Naive thymus-derived CD4-positive, alpha-beta T cell (primary cell): ENCODE measurements around the gene ERCC8. TPM values are rescaled to one million over a fixed set of nuclear protein-coding genes. Genes with fewer than 3 reads are reported as not detected.

Source experiments
- ATAC-seq: fragments of 150-1000 bp; cut with Tn5 transposase; 2 replicates; pipeline ENCODE4 v1.10.0; 2021; ENCODE audit warnings: mild to moderate bottlenecking, moderate library complexity
- CTCF ChIA-PET: fragments of 350-600 bp; sonication (Branson Sonifier 250); formaldehyde crosslinking; loops from one replicate; lab custom pipeline; 2021; ENCODE audit warnings: antibody characterized with exemption; lab: Charles Lee
- POLR2A ChIA-PET: fragments of 350-600 bp; sonication (Branson Sonifier 250); formaldehyde crosslinking; loops from one replicate; lab custom pipeline; 2021; ENCODE audit warnings: antibody characterized with exemption, inconsistent platforms; lab: Charles Lee
- DNase-seq, 9 donors: peaks; one replicate each; pipeline versions ENCODE4 v3.0.0 to v3.0.0-alpha.2; 2020 to 2022; ENCODE audit warnings: mixed read lengths in 1 of 9
- H3K27ac ChIP-seq: one replicate; pipeline ENCODE4 v1.7.0; 2013; ENCODE audit warnings: mild to moderate bottlenecking, low read depth, low read length, moderate library complexity
- H3K27me3 ChIP-seq, 2 donors: one replicate each; pipeline ENCODE4 v1.7.0; 2013; ENCODE audit warnings: low read length in 2 of 2, mild to moderate bottlenecking in 2 of 2, moderate library complexity in 2 of 2; ENCODE audit not compliant: control insufficient read depth in 2 of 2, insufficient read depth in 2 of 2
- H3K36me3 ChIP-seq, 3 experiments: 1 replicate in 2 of 3; 2 replicates in 1 of 3; pipeline ENCODE4 v1.7.0; 2013; ENCODE audit warnings: low read length in 3 of 3, mild to moderate bottlenecking in 3 of 3, moderate library complexity in 1 of 3; ENCODE audit not compliant: insufficient read depth in 3 of 3, control insufficient read depth in 2 of 3
- H3K4me1 ChIP-seq, 2 donors: one replicate each; pipeline ENCODE4 v1.7.0; 2013; ENCODE audit warnings: low read length in 2 of 2, mild to moderate bottlenecking in 2 of 2, moderate library complexity in 1 of 2; ENCODE audit not compliant: control insufficient read depth in 2 of 2, insufficient read depth in 2 of 2
- H3K4me3 ChIP-seq: 2 replicates; pipeline ENCODE4 v1.7.0; 2013; ENCODE audit warnings: mild to moderate bottlenecking, low read length
- H3K9me3 ChIP-seq, 3 experiments: 1 replicate in 2 of 3; 2 replicates in 1 of 3; pipeline ENCODE4 v1.7.0; 2013; ENCODE audit warnings: low read length in 3 of 3; ENCODE audit not compliant: control insufficient read depth in 2 of 3
- H3K27ac Mint-ChIP-seq, 9 donors: one replicate each; pipeline ENCODE4 v1.8.0; 2020 to 2022; ENCODE audit warnings: mixed read lengths in 9 of 9, mild to moderate bottlenecking in 8 of 9, moderate library complexity in 5 of 9, inconsistent platforms in 2 of 9
- H3K27me3 Mint-ChIP-seq, 5 donors: one replicate each; pipeline ENCODE4 v1.8.0; 2021 to 2022; ENCODE audit warnings: mixed read lengths in 5 of 5, mild to moderate bottlenecking in 1 of 5
- H3K36me3 Mint-ChIP-seq, 5 donors: one replicate each; pipeline ENCODE4 v1.8.0; 2020 to 2022; ENCODE audit warnings: mixed read lengths in 5 of 5, mild to moderate bottlenecking in 3 of 5, inconsistent platforms in 1 of 5
- H3K4me1 Mint-ChIP-seq, 7 donors: one replicate each; pipeline ENCODE4 v1.8.0; 2020 to 2022; ENCODE audit warnings: mixed read lengths in 7 of 7, mild to moderate bottlenecking in 3 of 7, inconsistent platforms in 1 of 7
- H3K4me3 Mint-ChIP-seq, 10 donors: one replicate each; pipeline ENCODE4 v1.8.0; 2020 to 2022; ENCODE audit warnings: mild to moderate bottlenecking in 10 of 10, mixed read lengths in 10 of 10, moderate library complexity in 6 of 10, inconsistent platforms in 2 of 10
- H3K9me3 Mint-ChIP-seq, 11 donors: one replicate each; pipeline ENCODE4 v1.8.0; 2020 to 2022; ENCODE audit warnings: mixed read lengths in 11 of 11, mild to moderate bottlenecking in 4 of 11, inconsistent platforms in 1 of 11, moderate library complexity in 1 of 11
- intact Hi-C, 2 donors: fragments of 100-400 bp; cut with micrococcal nuclease; formaldehyde crosslinking; loops; one replicate each; pipeline ENCODE4 v1.15.1; 2023
- polyA plus RNA-seq, 2 donors: library from polyadenylated mRNA; unstranded; fragments of 300-500 nt; fragmentation: Illumina TruSeq; gene quantifications; one replicate each; pipeline ENCODE4 v1.2.3, GENCODE V29; 2021
- total RNA-seq, 6 experiments: library from RNA in 5 of 6; stranded (reverse) in 5 of 6; gene quantifications; 1 replicate in 5 of 6; 2 replicates in 1 of 6; pipeline ENCODE4 v1.2.3 and lab custom pipeline; 2021 to 2026

The ERCC8 gene
- total and polyA plus RNA-seq, 7 experiments from 2014 or later = 4.9 to 19.6 (median 8.8) TPM

GRCh38 chr5:60943624-60944023, 1.2 kb downstream of the ERCC8 start:
- Histone ChIP-seq H3K4me1 (peaks cover 0 to 6% of the 10 kb centered on the region in 2 donors), H3K27me3 (no peaks in the 10 kb centered on the region), H3K27ac (no peak overlapping the region), H3K36me3 (peaks cover 0 to 6% (median 0%) of the 10 kb centered on the region in 3 experiments), H3K9me3 (no peaks in the 10 kb centered on the region), H3K4me3 (no peak overlapping the region)
- POLR2A ChIA-PET = no interaction called here
- Mint-ChIP-seq H3K27ac (peak overlapping the region in 3 of 9 donors; percentile 3 to 47 (median 43)), H3K9me3 (no peaks in the 10 kb centered on the region), H3K4me1 (peaks cover 11 to 31% (median 17%) of the 10 kb centered on the region in 7 donors), H3K4me3 (no peak overlapping the region), H3K36me3 (peaks cover 0 to 10% (median 0%) of the 10 kb centered on the region in 5 donors), H3K27me3 (no peaks in the 10 kb centered on the region)
- CTCF ChIA-PET = no interaction called here
- DNase-seq (no peak), ATAC-seq (no peak)
- intact Hi-C loops = loop anchor here (2.0 to 10.0 kb wide), 5 partner anchors 17 to 1461 kb away; partner anchors contain the start of genes DIMT1 (in 1 of the 2) and SMIM15 (in 1 of the 2)

GRCh38 chr5:60929024-60929423, 15.8 kb downstream of the ERCC8 start:
- peaks cover 0 to 6% (median 0%) of the 10 kb centered on the region in 3 experiments for H3K36me3 ChIP-seq
- ChIA-PET POLR2A (no interaction called here), CTCF (interaction anchor here (0.6 kb wide), 1 partner anchor 30 kb away, joined by 3 read pairs; no protein-coding TSS in a partner anchor)
- no peak overlapping the region for H3K27ac Mint-ChIP-seq
- ATAC-seq = no peak
- H3K4me3 Mint-ChIP-seq = no peak overlapping the region
- no peaks in the 10 kb centered on the region for H3K4me1 ChIP-seq
- H3K9me3 ChIP-seq = no peaks in the 10 kb centered on the region
- H3K4me1 Mint-ChIP-seq = peaks cover 0 to 3% (median 0%) of the 10 kb centered on the region in 7 donors
- H3K27ac ChIP-seq = no peak overlapping the region
- no peak overlapping the region for H3K4me3 ChIP-seq
- intact Hi-C loops = no loop called here
- no peak for DNase-seq
- no peaks in the 10 kb centered on the region for H3K27me3 Mint-ChIP-seq
- H3K27me3 ChIP-seq = no peaks in the 10 kb centered on the region
- H3K36me3 Mint-ChIP-seq = peaks cover 5 to 23% (median 12%) of the 10 kb centered on the region in 5 donors
- H3K9me3 Mint-ChIP-seq = peaks cover 0 to 4% (median 0%) of the 10 kb centered on the region in 11 donors

- Mint-ChIP-seq H3K27ac (no peak overlapping the region), H3K9me3 (no peaks in the 10 kb centered on the region), H3K4me3 (no peak overlapping the region), H3K36me3 (peaks cover 5 to 29% (median 12%) of the 10 kb centered on the region in 5 donors), H3K4me1 (peaks cover 0 to 3% (median 0%) of the 10 kb centered on the region in 7 donors), H3K27me3 (no peaks in the 10 kb centered on the region)
- H3K27ac ChIP-seq = no peak overlapping the region
- POLR2A ChIA-PET = no interaction called here
- DNase-seq (no peak), ATAC-seq (no peak)
- no peaks in the 10 kb centered on the region for H3K4me1 ChIP-seq
- CTCF ChIA-PET = no interaction called here
- intact Hi-C loops = no loop called here
- H3K9me3 ChIP-seq = no peaks in the 10 kb centered on the region
- peaks cover 0 to 6% (median 0%) of the 10 kb centered on the region in 3 experiments for H3K36me3 ChIP-seq
- no peaks in the 10 kb centered on the region for H3K27me3 ChIP-seq
- no peak overlapping the region for H3K4me3 ChIP-seq
Measured at GRCh38 chr5:60927450-60927849, 17.4 kb downstream of the ERCC8 start.

GRCh38 chr5:60918466-60918865, 26.4 kb downstream of the ERCC8 start:
- no peak overlapping the region for H3K27ac Mint-ChIP-seq
- peaks cover 14 to 68% (median 50%) of the 10 kb centered on the region in 5 donors for H3K36me3 Mint-ChIP-seq
- Histone ChIP-seq H3K27me3 (peaks cover 0 to 2% of the 10 kb centered on the region in 2 donors), H3K4me1 (no peaks in the 10 kb centered on the region), H3K9me3 (no peaks in the 10 kb centered on the region), H3K4me3 (no peak overlapping the region), H3K27ac (no peak overlapping the region), H3K36me3 (peaks cover 0 to 25% (median 3%) of the 10 kb centered on the region in 3 experiments)
- no peak for ATAC-seq
- ChIA-PET CTCF (no interaction called here), POLR2A (no interaction called here)
- H3K27me3 Mint-ChIP-seq = no peaks in the 10 kb centered on the region
- no peaks in the 10 kb centered on the region for H3K4me1 Mint-ChIP-seq
- no peak overlapping the region for H3K4me3 Mint-ChIP-seq
- intact Hi-C loops = no loop called here
- H3K9me3 Mint-ChIP-seq = peaks cover 0 to 7% (median 0%) of the 10 kb centered on the region in 11 donors
- no peak for DNase-seq

GRCh38 chr5:60916646-60917045, 28.2 kb downstream of the ERCC8 start:
- ChIA-PET POLR2A (no interaction called here), CTCF (no interaction called here)
- Histone ChIP-seq H3K9me3 (no peaks in the 10 kb centered on the region), H3K27me3 (peaks cover 0 to 2% of the 10 kb centered on the region in 2 donors), H3K27ac (no peak overlapping the region), H3K4me1 (no peaks in the 10 kb centered on the region), H3K36me3 (peaks cover 0 to 25% (median 3%) of the 10 kb centered on the region in 3 experiments), H3K4me3 (no peak overlapping the region)
- Mint-ChIP-seq H3K27ac (no peak overlapping the region), H3K4me3 (no peak overlapping the region), H3K27me3 (no peaks in the 10 kb centered on the region), H3K4me1 (no peaks in the 10 kb centered on the region), H3K9me3 (peaks cover 0 to 9% (median 0%) of the 10 kb centered on the region in 11 donors), H3K36me3 (peaks cover 19 to 77% (median 58%) of the 10 kb centered on the region in 5 donors)
- ATAC-seq (no peak), DNase-seq (no peak)
- intact Hi-C loops = no loop called here

- POLR2A ChIA-PET = no interaction called here
- intact Hi-C loops = no loop called here
- ATAC-seq = no peak
Measured at GRCh38 chr5:60903356-60903755, 41.5 kb downstream of the ERCC8 start.

GRCh38 chr5:60896991-60897390, 47.9 kb downstream of the ERCC8 start:
- DNase-seq (no peak), ATAC-seq (no peak)
- Mint-ChIP-seq H3K27ac (no peak overlapping the region), H3K9me3 (peaks cover 0 to 6% (median 0%) of the 10 kb centered on the region in 11 donors), H3K36me3 (peaks cover 5 to 67% (median 46%) of the 10 kb centered on the region in 5 donors), H3K4me3 (no peak overlapping the region), H3K27me3 (no peaks in the 10 kb centered on the region), H3K4me1 (no peaks in the 10 kb centered on the region)
- intact Hi-C loops = no loop called here
- no peak overlapping the region for H3K4me3 ChIP-seq
- no peaks in the 10 kb centered on the region for H3K27me3 ChIP-seq
- no peak overlapping the region for H3K27ac ChIP-seq
- ChIA-PET POLR2A (no interaction called here), CTCF (no interaction called here)
- peaks cover 0 to 10% (median 7%) of the 10 kb centered on the region in 3 experiments for H3K36me3 ChIP-seq
- H3K9me3 ChIP-seq = no peaks in the 10 kb centered on the region
- H3K4me1 ChIP-seq = no peaks in the 10 kb centered on the region

More at GRCh38 chr5:60903356-60903755, 41.5 kb downstream of the ERCC8 start:
- H3K9me3 Mint-ChIP-seq = no peaks in the 10 kb centered on the region
- no peak overlapping the region for H3K4me3 Mint-ChIP-seq
- Histone ChIP-seq H3K4me1 (no peaks in the 10 kb centered on the region), H3K27me3 (no peaks in the 10 kb centered on the region), H3K4me3 (no peak overlapping the region), H3K36me3 (no peaks in the 10 kb centered on the region), H3K27ac (no peak overlapping the region), H3K9me3 (no peaks in the 10 kb centered on the region)
- no peaks in the 10 kb centered on the region for H3K27me3 Mint-ChIP-seq
- DNase-seq = no peak
- H3K4me1 Mint-ChIP-seq = peaks cover 0 to 5% (median 0%) of the 10 kb centered on the region in 7 donors
- CTCF ChIA-PET = no interaction called here
- peaks cover 4 to 41% (median 17%) of the 10 kb centered on the region in 5 donors for H3K36me3 Mint-ChIP-seq
- H3K27ac Mint-ChIP-seq = no peak overlapping the region
